Stimulated activated CD8-positive, alpha-beta memory T cell treated with anti-CD3 and anti-CD28 coated beads, Interleukin-2, amount 100 ng/mL, for 48 hours (primary cell): ENCODE data around the gene GINS2.

ENCODE experiments used
- DNase-seq, 2 donors: peaks; one replicate each; pipeline ENCODE4 v3.0.0-alpha.2; 2020; ENCODE audit warnings: low read depth in 2 of 2

The GINS2 gene

DNA sequence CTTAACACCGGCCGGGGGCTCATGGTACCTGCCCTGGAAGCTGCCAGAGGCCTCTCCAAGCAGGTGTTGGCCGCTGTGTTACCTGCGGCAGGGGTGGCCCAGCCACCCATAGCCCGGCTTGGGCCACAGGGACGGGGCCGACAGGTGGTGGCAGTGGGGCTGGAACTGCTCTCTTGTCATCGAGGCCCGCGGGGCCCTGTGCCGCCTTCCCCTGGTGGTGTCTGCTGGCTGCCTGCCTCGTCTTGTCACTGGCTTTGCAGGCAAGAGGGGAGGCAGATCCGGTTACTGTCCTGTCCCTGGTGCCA, 48.5 kb downstream of the GINS2 start:
- no peak for DNase-seq

DNA sequence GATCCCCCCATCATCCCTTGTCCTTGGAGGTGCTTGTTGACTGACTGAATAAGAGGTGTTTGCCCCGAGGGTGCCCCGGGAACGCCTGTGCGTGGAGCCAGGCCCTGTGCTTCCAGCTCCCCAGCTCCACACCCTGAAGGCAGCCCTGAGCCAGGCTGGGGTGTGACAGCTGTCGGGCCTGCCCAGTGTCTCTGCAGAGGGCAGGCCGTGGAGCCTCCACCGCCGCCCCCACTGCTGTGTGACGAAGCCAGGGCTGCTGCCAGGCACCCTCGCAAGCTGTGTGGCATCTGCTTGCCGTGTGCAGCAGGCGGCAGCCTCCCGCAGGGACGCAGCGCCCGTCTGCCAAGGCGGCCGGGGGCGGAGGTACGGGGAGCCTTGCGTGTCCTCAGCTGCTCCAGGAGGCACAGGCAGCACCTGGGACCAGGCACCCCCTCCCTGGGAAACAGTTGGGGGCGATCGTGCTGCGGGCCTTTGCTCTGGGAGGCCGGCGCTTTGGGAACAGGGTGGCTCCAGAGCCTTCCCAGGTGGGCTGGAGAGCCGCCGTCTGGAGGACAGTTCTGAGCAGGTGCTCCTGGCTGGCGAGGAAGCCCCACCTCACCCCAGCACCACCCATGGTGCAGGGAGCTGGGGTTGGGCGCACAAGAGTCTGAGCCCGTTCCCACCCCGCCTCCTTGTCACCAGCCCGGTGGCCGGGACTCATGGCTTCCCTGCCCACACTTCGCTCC, 49.1 kb downstream of the GINS2 start:
- DNase-seq: no peak

DNA sequence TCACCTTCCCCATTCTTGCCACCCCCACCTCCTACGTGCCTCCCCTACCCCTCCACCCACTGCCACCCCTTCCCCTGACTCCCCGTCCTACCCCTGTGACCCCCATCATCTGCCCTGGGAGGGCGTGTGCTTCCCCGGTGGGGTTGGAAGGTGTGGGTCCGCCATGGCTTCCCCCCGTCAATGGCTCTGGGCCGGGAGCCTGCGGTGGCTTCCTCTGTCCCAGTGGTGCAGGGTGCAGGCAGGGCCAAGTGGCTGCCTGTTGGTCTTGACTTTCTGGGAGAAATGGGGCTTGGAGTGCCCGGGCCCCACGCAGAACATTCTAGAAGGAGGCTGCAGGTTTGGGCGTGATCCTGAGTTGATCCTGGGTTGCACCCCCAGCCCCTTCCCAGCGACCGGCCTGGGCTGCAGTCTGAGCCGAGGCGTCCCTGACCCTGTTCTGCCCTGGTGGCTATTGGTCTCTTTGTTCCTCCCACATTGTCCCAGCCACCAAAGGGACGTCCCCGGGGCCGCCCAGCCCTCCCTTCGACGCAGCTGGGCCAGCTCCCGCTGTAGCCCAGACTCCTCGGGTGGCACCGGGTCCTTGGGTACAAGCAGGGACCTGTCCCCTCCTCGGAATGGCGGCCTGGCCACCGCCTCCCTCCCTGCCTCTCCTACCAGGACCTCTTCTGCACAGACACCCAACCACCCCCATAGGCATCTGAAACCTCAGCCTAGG, 49.9 kb downstream of the GINS2 start:
- no peak for DNase-seq

DNA sequence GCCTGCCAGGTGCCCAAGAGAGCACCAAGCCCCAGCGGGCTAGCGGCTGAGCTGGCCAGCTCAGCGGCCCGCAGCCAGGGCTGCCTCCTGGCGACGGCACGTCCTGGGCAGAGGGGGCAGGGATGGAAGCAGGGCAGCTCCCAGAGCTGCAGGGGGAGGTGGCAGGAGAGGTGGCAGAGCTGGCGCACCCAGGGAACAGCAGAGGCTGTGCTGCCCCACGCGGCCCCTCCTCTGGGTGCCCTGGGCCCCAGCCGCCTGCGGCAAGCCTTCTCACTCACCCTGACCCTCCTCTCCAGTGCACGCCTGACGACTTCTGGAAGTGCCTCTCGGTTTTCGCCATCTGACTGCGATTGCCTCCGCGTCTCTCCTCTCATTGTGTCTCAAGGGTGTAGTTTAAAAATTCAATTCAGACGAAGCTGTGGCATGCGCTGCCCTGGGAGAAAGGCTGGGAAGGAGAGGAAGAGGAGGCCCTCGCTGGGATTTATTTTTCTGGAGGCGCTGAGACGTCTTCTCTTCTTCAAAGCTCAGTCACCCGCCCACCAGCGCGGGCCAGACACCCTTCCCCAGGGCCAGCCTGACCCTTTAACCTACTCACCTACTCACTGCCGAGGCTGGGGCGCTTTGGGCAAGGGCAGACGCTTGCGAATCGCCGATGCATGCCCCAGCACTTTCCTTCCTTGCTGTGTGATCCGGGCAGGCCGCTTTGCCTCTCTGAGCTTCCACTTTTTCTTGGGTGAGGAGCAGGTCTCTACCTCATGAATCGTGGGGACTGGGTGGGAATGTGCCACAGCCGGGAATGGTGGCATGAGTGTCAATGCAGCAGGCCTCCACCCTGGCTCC, 50.7 kb downstream of the GINS2 start:
- DNase-seq: no peak

DNA sequence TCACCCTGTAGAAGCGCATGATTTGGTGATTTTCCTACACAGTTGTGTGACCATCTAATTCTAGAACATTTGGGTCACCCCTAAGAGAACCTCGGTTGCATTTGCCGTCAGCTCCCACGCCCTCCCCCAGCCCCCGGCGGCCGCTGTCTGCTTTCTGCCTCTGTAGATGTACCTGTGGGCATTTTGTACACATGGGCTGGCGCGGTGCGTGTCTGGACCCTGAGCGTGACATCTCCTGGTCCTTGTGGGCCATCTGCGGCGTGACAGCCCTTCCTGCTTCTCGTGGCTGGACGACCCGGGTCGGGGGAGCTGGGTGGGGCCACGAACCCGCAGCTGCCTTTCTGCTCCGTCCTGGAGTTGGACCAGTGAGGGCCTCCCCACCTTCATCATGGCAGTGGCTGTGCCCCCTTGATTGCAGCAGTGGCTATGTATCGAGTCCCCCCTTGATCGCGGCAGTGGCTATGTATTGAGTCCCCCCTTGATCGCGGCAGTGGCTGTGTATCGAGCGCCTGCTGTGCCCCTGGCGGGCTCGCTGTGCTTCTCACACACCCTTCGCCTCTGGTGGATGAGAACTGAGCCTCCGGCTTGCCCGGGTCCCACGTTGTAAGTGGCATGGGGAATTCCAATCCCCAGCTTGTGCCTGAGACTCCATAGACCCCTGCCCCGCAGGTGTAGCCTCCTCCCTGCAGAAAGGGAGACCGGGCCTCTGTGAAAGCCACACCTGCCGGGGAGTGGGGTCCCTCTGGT, 51.5 kb downstream of the GINS2 start:
- no peak for DNase-seq

DNA sequence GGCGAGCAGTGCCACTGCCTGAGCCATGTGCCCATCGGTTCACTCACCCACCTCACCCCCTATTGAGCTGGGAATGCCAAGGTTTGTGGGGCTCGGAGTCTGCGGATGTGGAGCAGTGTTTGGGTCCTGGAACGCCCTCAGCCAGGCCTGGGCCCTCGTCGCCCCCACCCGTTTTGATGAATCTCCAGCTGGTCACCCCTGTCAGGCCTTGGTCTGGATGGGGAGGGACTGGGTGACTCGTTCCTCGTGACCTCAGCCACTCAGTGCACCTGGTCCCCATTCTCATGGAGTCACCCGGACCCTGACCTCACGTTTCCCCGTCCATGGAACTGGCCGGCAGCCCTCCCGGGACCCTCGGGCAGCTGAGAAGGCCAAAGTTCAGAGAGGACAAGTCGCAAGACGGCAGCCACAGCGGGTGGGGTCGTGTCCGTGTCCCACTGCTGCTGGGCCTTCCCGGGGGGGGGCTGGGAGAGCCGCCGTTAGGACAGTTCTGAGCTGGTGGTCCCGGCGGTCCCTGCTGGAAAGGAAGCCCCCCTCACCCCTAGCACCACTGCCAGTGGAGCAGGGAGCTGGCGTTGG, 52.4 kb downstream of the GINS2 start:
- DNase-seq: no peak

DNA sequence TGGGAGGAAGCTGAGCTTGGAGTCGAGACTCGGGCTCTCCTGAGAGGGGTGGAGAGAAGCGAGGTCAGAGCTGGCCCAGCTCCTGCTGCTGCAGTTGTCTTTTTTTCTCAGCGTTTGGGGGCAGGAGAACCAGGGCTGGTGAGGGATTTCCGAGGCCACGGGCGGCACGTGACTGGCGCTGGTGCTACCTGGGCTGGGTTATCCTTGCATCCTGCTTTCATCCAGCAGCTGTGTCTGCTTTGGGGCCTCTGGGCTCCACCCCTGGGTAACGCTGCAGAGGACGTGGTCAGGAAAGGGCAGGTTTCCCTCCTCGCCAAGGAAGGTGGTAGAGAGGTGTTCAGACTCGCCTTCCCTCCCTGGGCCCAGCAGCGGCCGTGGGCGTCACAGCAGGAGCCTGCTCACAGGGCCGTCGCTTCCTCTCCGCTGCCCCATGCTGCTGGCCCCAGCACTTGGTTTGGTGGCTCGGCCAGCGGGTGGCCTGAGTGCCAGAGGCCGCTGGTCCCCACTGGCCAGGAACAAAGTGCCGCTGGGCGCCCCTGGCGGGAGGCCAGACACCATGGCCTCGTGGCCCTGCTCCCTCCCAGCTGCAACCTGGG, 53.1 kb downstream of the GINS2 start:
- no peak for DNase-seq

DNA sequence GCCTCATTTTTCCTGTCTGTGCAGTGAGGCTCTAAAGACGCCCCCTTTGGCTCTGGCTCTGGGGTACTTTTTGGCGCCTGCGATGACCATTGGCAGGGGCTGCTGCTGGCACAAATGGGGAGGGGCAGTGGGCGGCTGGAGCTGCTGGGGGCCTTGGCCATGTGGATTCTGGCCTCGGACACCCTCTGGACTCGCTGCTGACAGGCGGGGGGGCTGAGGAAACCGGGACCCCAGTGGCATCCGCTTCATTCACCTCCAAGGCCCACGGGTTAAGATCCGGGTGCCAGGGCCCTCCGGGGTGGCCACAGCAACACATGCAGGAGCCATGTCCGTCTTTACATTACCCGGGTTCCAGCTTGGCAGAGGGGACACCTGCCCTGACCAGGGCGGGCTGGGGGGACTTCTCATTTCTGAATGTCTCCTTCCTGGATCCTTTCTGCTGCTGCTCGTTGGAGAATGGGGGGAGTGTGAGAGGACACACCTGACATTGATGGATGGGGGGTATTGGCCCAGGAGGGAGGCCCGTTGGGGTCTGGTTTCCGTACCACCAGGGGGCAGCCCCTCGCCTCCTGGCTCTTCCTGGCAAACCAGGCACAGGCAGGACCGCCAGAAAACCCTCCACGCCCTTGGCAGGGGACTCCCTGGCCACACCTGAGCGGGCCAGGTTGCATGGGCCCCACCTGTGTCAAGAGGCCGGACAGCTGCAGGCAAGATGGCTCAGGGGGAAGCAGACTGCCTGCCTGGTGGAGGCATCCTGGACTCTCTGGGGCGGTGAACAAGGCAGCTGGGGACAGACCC, 53.8 kb downstream of the GINS2 start:
- no peak for DNase-seq

DNA sequence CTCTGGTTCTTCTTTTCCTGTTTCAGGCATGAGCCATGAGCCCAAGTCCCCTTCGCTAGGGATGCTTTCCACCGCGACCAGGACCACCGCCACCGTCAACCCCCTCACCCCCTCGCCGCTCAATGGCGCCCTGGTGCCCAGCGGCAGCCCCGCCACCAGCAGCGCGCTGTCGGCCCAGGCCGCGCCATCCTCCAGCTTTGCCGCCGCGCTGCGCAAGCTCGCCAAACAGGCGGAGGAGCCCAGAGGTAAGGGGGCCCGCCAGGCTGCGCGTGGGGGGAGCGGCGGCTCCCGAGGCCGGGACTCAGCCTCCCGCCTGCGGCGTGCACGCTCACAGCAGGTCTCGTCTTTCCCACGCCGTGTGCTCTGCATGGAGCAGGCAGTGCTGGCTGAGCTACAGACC, 54.9 kb downstream of the GINS2 start:
- DNase-seq: no peak

DNA sequence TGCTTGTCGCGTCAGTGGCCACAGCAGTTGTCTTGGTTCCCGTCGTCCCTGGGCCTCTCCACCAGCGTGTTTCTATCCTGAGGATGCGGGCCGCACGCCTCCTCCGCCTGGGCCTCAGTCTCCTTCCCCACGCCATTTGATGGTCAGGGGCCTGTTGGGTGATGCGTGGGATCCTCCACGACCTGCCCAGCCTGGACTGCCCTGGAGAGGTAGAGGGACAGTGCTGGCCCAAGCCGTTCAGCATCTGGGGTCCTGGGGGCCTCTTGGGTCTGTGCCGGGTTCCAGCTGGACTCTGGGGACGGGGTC, 55.4 kb downstream of the GINS2 start:
- no peak for DNase-seq

DNA sequence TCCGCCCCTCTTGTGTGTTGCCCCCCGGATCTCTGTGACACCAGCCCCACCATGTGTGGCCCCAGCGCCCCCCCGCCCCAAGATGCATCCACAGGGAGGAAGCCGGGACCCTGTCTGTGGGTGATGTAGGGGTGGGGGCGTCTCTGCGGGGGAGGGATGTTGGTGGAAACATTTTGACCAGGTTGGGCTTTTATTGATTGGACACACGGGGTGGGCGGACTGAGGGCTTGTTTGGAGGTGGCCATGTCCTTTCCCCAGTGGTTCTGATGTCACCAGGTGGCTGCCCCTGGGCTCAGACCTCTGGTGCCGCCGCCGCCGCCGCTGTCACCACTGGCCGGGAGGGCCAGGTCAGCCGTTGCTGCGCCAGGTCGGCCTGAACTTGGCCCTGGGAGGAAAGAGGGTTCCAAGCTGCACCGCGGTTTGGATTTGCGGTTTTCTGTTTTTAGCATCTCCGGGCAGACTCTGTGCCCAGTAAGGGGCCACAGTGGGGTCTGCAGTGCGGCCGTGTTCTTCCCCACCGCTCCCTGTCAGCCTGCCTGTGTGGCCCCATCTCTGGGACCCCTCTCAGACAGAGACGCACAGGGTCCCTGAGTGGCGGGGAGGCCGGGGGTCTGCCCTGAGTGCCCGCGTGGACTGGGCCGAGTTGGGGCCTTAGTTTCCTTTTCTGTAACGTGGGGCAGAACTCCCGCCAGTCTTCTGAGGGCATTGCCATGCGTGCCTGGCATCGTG, 55.9 kb downstream of the GINS2 start:
- DNase-seq: no peak

DNA sequence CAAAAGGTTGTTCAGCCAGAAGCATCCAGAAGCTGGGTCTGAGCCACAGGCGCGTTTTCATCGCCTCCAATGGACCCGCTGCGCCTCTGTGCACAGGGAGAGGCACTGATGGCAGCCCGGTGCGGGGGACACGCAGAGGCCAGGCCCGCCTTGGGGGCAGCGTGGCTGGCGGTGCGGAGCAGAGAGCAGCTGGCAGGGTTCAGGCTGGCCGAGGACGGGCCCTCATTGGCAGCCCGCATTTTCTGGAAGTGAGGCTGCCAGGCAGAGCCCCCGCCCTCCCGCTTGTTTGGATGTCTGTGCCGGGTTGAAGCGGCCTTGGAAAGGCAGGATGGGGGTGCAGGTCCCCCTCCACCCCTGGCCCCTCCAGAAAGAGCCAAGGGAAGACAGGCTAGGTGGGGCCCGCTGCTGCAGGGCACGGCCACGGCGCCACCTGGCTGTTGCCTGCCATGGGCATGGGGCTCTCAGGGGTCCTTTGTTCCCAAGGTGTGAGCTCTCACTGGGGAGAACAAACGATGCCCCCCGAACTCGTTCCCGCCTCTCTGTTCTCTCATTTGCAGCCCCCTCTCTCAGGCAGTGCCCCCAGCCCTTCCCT, 56.9 kb downstream of the GINS2 start:
- DNase-seq: no peak

DNA sequence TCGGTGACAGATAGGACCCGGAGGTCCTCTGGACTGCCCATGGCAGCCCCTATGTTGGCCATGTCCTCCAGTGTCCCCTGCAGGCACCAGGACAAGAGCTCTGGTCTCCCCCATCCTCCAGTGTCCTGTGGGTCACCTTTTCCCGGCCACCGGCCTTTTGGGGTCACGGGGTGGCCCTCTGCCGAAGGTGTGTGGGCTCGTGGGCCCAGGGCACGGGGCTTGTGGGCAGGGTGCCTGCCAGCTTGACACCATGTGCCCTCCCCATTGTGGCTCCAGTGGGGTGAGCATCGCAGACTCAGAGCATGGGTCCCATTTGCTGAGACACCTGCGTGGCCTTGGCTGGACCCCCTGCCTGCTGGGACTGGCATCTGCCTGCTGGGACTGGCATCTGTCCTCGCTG, 57.5 kb downstream of the GINS2 start:
- DNase-seq: no peak

DNA sequence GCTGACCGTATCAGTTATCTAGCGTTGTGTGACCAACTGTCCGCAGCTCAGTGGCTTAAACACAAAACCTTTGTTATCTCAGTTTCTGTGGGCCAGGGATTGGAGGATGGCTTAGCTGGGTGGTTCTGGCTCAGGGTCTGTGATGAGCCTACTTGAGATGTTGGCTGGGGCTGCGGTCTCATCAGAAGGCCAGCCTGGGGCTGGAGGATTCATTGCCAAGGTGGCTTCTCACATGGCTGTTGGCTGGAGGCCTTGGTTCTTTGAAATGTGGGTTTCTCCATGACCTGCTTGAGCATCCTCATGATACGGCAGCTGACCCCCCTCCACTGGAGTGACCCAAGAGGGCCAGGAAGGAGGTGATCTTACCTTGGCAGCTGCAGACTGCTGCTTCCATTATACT, 58.9 kb downstream of the GINS2 start:
- DNase-seq: no peak

DNA sequence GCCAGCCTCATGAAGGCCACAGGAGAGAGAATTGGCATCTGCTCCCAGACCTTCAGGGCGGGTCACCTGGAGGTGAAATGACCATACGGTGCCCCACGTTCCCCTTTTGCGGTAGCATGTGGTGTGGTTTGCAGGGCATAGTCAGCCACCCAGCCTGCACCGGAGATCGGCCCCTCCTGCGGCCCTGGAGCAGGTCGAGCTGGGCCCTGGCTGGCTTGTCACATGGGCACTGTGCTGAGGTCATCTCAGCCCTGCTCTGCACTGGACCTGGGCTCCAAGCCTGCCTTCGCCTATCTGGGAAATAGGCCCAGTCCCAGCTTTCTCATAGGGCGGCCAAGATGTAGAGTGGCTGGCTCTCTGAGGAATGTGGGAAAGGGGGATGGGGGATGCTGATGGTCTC, 59.4 kb downstream of the GINS2 start:
- DNase-seq: no peak

DNA sequence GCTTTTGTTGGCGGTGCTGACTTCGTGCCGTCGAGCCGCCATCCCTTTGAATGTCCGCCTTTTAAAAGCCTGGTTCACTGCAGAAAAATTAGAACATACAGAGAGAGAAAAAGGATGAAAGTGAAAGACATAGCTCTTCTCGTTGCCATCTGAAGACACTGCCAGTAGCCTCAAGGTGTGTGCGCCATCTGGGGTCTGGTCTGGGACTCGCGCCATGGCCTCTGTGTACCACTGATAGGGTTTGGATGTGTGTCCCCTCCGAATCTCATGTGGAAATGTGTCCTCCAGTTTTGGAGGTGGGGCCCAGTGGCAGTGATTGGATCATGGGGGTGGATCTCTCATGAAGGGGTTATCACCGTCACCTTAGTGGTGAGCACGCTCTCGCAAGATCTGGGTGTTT, 60.1 kb downstream of the GINS2 start:
- no peak for DNase-seq

DNA sequence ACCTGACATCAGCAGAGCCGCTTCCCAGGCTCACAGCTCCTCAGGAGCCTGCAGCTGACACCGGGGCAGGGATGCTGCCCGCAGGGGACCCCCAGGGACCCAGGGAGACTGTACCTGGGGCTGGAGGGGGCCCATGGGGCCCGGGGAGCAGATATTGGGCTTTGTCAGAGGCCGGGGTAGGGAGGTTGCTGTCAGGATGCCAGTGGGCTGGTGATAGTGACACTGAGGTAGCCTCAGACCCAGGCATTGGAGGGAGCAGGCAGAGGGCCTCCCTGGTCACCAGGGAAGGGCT, 60.5 kb downstream of the GINS2 start:
- DNase-seq: no peak

DNA sequence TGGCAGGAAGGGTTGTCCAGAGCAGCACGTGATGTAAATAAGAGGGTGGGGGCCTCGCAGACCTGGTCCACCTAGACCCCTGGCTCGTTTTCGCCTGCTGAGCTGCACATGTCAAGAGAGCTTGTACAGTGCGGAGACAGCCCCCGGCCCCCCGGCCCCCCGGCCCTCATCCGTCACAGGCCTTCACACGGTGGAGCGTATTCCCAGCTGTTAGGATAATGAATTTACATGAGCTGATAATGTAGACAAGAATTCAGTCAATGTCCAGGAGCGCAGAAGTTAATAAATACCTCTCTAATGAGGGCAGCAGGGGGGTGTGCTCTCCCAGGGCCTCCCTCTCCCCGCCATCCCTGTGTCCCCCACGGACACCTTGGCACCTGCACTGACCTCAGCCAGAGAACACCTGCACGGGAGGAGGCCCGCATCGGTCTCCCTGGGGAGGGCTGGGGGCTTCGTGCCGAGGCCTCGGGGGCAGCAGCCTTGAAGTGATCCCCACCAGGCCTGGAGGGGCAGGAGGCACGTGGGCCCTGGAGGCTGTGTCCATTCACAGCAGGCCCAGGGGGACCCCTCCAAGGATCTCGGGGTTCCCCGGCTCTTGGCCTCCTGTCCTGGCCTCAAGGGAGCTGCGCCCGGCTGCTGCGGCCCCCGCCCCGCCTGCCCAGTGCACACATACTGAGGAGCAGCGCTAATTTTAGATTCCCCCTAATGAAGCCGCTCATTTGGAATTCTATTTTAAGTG, 61.1 kb downstream of the GINS2 start:
- no peak for DNase-seq

DNA sequence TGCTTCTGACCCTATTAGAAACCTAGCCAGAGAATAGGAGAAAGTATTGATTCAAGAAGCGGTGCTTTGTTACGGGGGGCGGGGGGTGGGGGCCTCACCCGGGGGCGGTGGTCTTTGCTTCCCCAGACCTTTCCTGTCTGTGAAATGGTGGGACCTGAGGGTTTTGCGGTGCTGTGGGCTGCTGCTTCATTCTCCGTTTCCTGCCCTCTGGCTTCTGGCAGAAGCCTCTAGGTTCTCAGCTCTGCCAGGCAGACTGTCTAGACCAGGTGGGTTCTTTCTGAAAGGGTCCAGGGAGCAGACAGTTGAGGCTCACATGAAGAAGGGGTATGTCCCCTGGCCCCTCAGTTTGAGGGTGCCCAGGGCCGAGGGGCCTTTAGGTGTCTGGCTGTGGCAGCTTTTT, 61.7 kb downstream of the GINS2 start:
- DNase-seq: no peak
